Activated CD8-positive, alpha-beta memory T cell treated with anti-CD3 and anti-CD28 coated beads for 36 hours (primary cell): Measurements from ENCODE around the gene WRAP73. TPM values are rescaled to one million over a fixed set of nuclear protein-coding genes. Genes with fewer than 3 reads are reported as not detected.

ENCODE experiments used
- CTCF ChIA-PET: fragments of 350-600 bp; sonication (Branson Sonifier 250); formaldehyde crosslinking; loops from one replicate; lab custom pipeline; 2021; ENCODE audit warnings: antibody characterized with exemption; lab: Charles Lee
- POLR2A ChIA-PET: fragments of 350-600 bp; sonication (Branson Sonifier 250); formaldehyde crosslinking; loops from one replicate; lab custom pipeline; 2021; ENCODE audit warnings: antibody characterized with exemption; lab: Charles Lee
- total RNA-seq, 2 experiments: library from RNA; stranded (reverse); gene quantifications; one replicate each; pipeline ENCODE4 v1.2.3, GENCODE V29; 2021

Gene WRAP73
- 10 to 100 TPM; 31.3 to 35.6 TPM for total RNA-seq

- POLR2A ChIA-PET: interaction anchor here (0.6 to 0.9 kb wide), 2 partner anchors 14 to 23 kb away, joined by 3 read pairs; no protein-coding TSS in a partner anchor
- CTCF ChIA-PET: interaction anchor here (0.8 to 1.3 kb wide), 2 partner anchors 27 to 30 kb away, joined by 3 to 5 read pairs; no protein-coding TSS in a partner anchor
Observed at GRCh38 chr1:3649342-3650247, at the start of gene WRAP73. TSS of gene WRAP73 (minus strand) at chr1:3650103. CDS start at chr1:3649999, 104 bp downstream.

- CTCF ChIA-PET: no interaction called here
- POLR2A ChIA-PET: no interaction called here
Observed at GRCh38 chr1:3699596-3699995, 49.7 kb upstream of the WRAP73 start.

GRCh38 chr1:3698660-3699408, 48.9 kb upstream of the WRAP73 start:
- POLR2A ChIA-PET: no interaction called here
- CTCF ChIA-PET: interaction anchor here (0.6 kb wide), 1 partner anchor 108 kb away, joined by 3 read pairs; no protein-coding TSS in a partner anchor

- ChIA-PET POLR2A (no interaction called here), CTCF (no interaction called here)
Observed at GRCh38 chr1:3697810-3698209, 47.9 kb upstream of the WRAP73 start.

GRCh38 chr1:3697104-3697503, 47.2 kb upstream of the WRAP73 start:
- ChIA-PET POLR2A (no interaction called here), CTCF (no interaction called here)

- CTCF ChIA-PET: no interaction called here
- POLR2A ChIA-PET: no interaction called here
Observed at GRCh38 chr1:3696689-3697088, 46.8 kb upstream of the WRAP73 start.

GRCh38 chr1:3695326-3696217, 45.7 kb upstream of the WRAP73 start:
- ChIA-PET CTCF (interaction anchor here (0.7 kb wide), 1 partner anchor 29 kb away, joined by 4 read pairs; no protein-coding TSS in a partner anchor), POLR2A (no interaction called here)

GRCh38 chr1:3693321-3693720, 43.4 kb upstream of the WRAP73 start:
- POLR2A ChIA-PET: no interaction called here
- CTCF ChIA-PET: no interaction called here

GRCh38 chr1:3692598-3692997, 42.7 kb upstream of the WRAP73 start:
- ChIA-PET POLR2A (no interaction called here), CTCF (no interaction called here)

- CTCF ChIA-PET: no interaction called here
- POLR2A ChIA-PET: no interaction called here
Observed at GRCh38 chr1:3691421-3692204, 41.7 kb upstream of the WRAP73 start.

- ChIA-PET POLR2A (no interaction called here), CTCF (no interaction called here)
Observed at GRCh38 chr1:3690282-3691065, 40.6 kb upstream of the WRAP73 start.

GRCh38 chr1:3689138-3689750, 39.3 kb upstream of the WRAP73 start:
- ChIA-PET CTCF (no interaction called here), POLR2A (no interaction called here)

GRCh38 chr1:3688356-3689137, 38.6 kb upstream of the WRAP73 start:
- POLR2A ChIA-PET: no interaction called here
- CTCF ChIA-PET: no interaction called here

GRCh38 chr1:3687504-3687903, 37.6 kb upstream of the WRAP73 start:
- ChIA-PET POLR2A (no interaction called here), CTCF (no interaction called here)

- CTCF ChIA-PET: no interaction called here
- POLR2A ChIA-PET: no interaction called here
Observed at GRCh38 chr1:3685906-3686305, 36.0 kb upstream of the WRAP73 start.

- POLR2A ChIA-PET: no interaction called here
- CTCF ChIA-PET: interaction anchor here (0.5 kb wide), 1 partner anchor 83 kb away, joined by 5 read pairs; no protein-coding TSS in a partner anchor
Observed at GRCh38 chr1:3685222-3685621, 35.3 kb upstream of the WRAP73 start.

- CTCF ChIA-PET: no interaction called here
- POLR2A ChIA-PET: no interaction called here
Observed at GRCh38 chr1:3683992-3684391, 34.1 kb upstream of the WRAP73 start.
